ENCODE results near the gene ZC3H12A.

The ZC3H12A gene

GRCh38 chr1:37479255-37480124 is 5.1 kb downstream of the ZC3H12A start:
- peak; percentile 90 for DNase-seq

GRCh38 chr1:37480125-37480466 is 5.7 kb downstream of the ZC3H12A start:
- DNase-seq, result no peak

GRCh38 chr1:37480581-37481288 is 6.4 kb downstream of the ZC3H12A start:
- no peak for DNase-seq

GRCh38 chr1:37481289-37482003 is 7.1 kb downstream of the ZC3H12A start:
- no peak for DNase-seq

GRCh38 chr1:37482004-37482785 is 7.8 kb downstream of the ZC3H12A start:
- DNase-seq, result no peak

- no peak for DNase-seq
These were observed 8.7 kb downstream of the ZC3H12A start for GRCh38 chr1:37482796-37483744.

- no peak for DNase-seq
These were observed 9.4 kb downstream of the ZC3H12A start for GRCh38 chr1:37483785-37484184.

GRCh38 chr1:37484325-37485051 is 10.1 kb downstream of the ZC3H12A start:
- DNase-seq, result no peak

- no peak for DNase-seq
These were observed 11.7 kb downstream of the ZC3H12A start for GRCh38 chr1:37485902-37486679.

- DNase-seq, result peak; percentile 79
These were observed 12.6 kb downstream of the ZC3H12A start for GRCh38 chr1:37486680-37487618.

GRCh38 chr1:37487619-37487984 is 13.2 kb downstream of the ZC3H12A start:
- no peak for DNase-seq

- no peak for DNase-seq
These were observed 19.1 kb downstream of the ZC3H12A start for GRCh38 chr1:37493336-37494098.

- DNase-seq, result no peak
These were observed 21.5 kb downstream of the ZC3H12A start for GRCh38 chr1:37495875-37496274.

- DNase-seq, result no peak
These were observed 23.5 kb downstream of the ZC3H12A start for GRCh38 chr1:37497832-37498231.

GRCh38 chr1:37498872-37499617 is 24.7 kb downstream of the ZC3H12A start:
- DNase-seq, result no peak

GRCh38 chr1:37501661-37502060 is 27.3 kb downstream of the ZC3H12A start:
- DNase-seq, result no peak

GRCh38 chr1:37502104-37502503 is 27.7 kb downstream of the ZC3H12A start:
- no peak for DNase-seq
